Ishikawa (cell line): Measurements from ENCODE around the gene SFMBT1.

Experiments used
- CEBPB ChIP-seq: IDR thresholded peaks from 2 replicates; pipeline ENCODE4 v1.6.1; 2012
- CREB1 ChIP-seq: IDR thresholded peaks from 2 replicates; pipeline ENCODE4 v1.6.1; 2012; ENCODE audit warnings: low read depth
- EGR1 ChIP-seq: IDR thresholded peaks from 2 replicates; pipeline ENCODE4 v1.6.1; 2012
- EP300 ChIP-seq: IDR thresholded peaks from 2 replicates; pipeline ENCODE4 v1.6.1; 2012; ENCODE audit warnings: borderline replicate concordance
- FOXM1 ChIP-seq: IDR thresholded peaks from 2 replicates; pipeline ENCODE4 v1.6.1; 2012; ENCODE audit warnings: low read depth, borderline replicate concordance
- NFIC ChIP-seq: IDR thresholded peaks from 2 replicates; pipeline ENCODE4 v1.6.1; 2012
- RAD21 ChIP-seq: IDR thresholded peaks from 2 replicates; pipeline ENCODE4 v1.6.1; 2012; ENCODE audit warnings: low read depth
- TAF1 ChIP-seq: IDR thresholded peaks from 2 replicates; pipeline ENCODE4 v1.6.1; 2012; ENCODE audit warnings: low read depth, mild to moderate bottlenecking
- TCF12 ChIP-seq: IDR thresholded peaks from 2 replicates; pipeline ENCODE4 v1.6.1; 2012; ENCODE audit warnings: low read depth
- TEAD4 ChIP-seq: IDR thresholded peaks from 2 replicates; pipeline ENCODE4 v1.6.1; 2012
- USF1 ChIP-seq: IDR thresholded peaks from 2 replicates; pipeline ENCODE4 v1.6.1; 2012
- YY1 ChIP-seq: IDR thresholded peaks from 2 replicates; pipeline ENCODE4 v1.6.1; 2012; ENCODE audit warnings: low read depth
- ZBTB7A ChIP-seq: IDR thresholded peaks from 2 replicates; pipeline ENCODE4 v1.6.1; 2012; ENCODE audit warnings: low read depth
- TF ChIP-seq, protein P1 (sequence below): IDR thresholded peaks from 2 replicates; pipeline ENCODE4 v1.6.1; 2012
- TF ChIP-seq, protein P2 (sequence below): IDR thresholded peaks from 2 replicates; pipeline ENCODE4 v1.6.1; 2012; ENCODE audit warnings: low read depth, mild to moderate bottlenecking

The SFMBT1 gene

GRCh38 chr3:52926554-52926953, 119.3 kb downstream of the SFMBT1 start:
- TF ChIP-seq, protein P1, sequence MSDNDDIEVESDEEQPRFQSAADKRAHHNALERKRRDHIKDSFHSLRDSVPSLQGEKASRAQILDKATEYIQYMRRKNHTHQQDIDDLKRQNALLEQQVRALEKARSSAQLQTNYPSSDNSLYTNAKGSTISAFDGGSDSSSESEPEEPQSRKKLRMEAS = no peak
- TF ChIP-seq FOXM1 (no peak), ZBTB7A (no peak), NFIC (no peak), RAD21 (no peak), USF1 (no peak), TAF1 (no peak), CREB1 (no peak), EGR1 (no peak), EP300 (no peak), TCF12 (no peak), CEBPB (no peak), YY1 (no peak), TEAD4 (no peak)
- TF ChIP-seq, protein P2, sequence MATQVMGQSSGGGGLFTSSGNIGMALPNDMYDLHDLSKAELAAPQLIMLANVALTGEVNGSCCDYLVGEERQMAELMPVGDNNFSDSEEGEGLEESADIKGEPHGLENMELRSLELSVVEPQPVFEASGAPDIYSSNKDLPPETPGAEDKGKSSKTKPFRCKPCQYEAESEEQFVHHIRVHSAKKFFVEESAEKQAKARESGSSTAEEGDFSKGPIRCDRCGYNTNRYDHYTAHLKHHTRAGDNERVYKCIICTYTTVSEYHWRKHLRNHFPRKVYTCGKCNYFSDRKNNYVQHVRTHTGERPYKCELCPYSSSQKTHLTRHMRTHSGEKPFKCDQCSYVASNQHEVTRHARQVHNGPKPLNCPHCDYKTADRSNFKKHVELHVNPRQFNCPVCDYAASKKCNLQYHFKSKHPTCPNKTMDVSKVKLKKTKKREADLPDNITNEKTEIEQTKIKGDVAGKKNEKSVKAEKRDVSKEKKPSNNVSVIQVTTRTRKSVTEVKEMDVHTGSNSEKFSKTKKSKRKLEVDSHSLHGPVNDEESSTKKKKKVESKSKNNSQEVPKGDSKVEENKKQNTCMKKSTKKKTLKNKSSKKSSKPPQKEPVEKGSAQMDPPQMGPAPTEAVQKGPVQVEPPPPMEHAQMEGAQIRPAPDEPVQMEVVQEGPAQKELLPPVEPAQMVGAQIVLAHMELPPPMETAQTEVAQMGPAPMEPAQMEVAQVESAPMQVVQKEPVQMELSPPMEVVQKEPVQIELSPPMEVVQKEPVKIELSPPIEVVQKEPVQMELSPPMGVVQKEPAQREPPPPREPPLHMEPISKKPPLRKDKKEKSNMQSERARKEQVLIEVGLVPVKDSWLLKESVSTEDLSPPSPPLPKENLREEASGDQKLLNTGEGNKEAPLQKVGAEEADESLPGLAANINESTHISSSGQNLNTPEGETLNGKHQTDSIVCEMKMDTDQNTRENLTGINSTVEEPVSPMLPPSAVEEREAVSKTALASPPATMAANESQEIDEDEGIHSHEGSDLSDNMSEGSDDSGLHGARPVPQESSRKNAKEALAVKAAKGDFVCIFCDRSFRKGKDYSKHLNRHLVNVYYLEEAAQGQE = no peak

GRCh38 chr3:52925405-52926313, 120.2 kb downstream of the SFMBT1 start:
- TF ChIP-seq TAF1 (no peak), RAD21 (no peak), ZBTB7A (no peak), NFIC (no peak), YY1 (no peak), TCF12 (no peak), EP300 (no peak), TEAD4 (no peak), CREB1 (no peak), USF1 (no peak), EGR1 (no peak), FOXM1 (no peak)
- TF ChIP-seq, protein P1 = no peak
- TF ChIP-seq, protein P2 = no peak

GRCh38 chr3:52923963-52924362, 121.9 kb downstream of the SFMBT1 start:
- TF ChIP-seq, protein P2 = no peak
- TF ChIP-seq USF1 (no peak), FOXM1 (no peak)

DNA sequence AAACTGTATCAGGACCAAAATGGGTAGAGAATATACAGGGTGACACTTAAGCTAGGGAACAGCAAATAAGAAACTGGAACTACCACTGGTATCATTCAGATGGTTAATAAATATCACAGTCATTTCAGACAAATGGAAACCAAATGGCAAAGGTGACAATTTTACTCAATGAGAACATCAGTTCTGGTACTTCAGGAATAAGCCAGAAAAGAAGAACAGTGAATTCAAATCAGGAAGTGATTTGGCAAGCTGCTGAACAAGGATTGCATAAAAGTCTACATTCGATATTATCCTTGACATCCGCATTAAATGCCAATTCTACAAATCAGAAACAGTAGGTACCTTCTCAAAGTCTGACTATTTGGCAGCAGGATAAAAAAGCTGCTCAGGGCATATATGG, 125.0 kb downstream of the SFMBT1 start:
- TF ChIP-seq YY1 (no peak), TEAD4 (no peak), EP300 (no peak), TAF1 (no peak), RAD21 (no peak), CREB1 (no peak), TCF12 (no peak)
